ENCODE results near the gene FUBP1. TPM values are rescaled to one million over a fixed set of nuclear protein-coding genes. Genes with fewer than 3 reads are reported as not detected.
"Not testable (repeated sequence)": the region's sequence is repeated elsewhere in the genome, so short reads cannot be mapped to it uniquely, and the experiment has no call there.

FUBP1 gene
- total and polyA plus RNA-seq, 2 donors (not counting 1 experiment from before 2014, with no cell fraction given), result 95.8 to 249 TPM

DNA sequence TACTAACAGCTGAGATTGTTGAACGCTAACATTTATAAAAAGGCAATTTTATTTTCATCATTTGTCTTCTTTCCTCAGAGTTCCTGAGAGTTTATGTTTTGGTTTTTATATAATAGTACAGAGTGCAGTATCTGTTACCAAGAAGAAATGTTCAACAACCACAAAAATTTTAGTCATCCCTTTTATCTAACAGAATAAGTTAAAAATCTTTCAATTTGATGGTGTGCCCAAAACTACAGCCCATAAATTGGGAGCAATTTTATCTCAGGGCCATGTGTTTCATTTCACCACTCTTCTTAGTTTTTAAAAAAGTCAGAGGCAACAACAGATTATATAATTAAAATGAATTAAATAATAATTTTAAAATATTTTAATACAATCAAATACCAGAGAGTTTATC is 53.4 kb downstream of the FUBP1 start:
- no peak overlapping the region for H3K9ac ChIP-seq (ENCODE audit: low read length)
- Mint-ChIP-seq H3K27ac (no peak overlapping the region), H3K4me3 (no peak overlapping the region), H3K9me3 (ENCODE audit: insufficient read depth) (no peaks in the 10 kb centered on the region), H3K4me1 (peaks cover 14% of the 10 kb centered on the region), H3K27me3 (no peaks in the 10 kb centered on the region)
- peaks cover 0 to 3% of the 10 kb centered on the region in 2 donors for H3K4me1 ChIP-seq (ENCODE audit: control insufficient read depth in 2 of 2, insufficient read depth in 2 of 2, low read length in 2 of 2)
- TF ChIP-seq EZH2 (IDR thresholded peaks at IDR 0.05; ENCODE audit: borderline replicate concordance, insufficient read depth, low read depth, low read length, poor library complexity, severe bottlenecking) (no peak), CTCF (IDR thresholded peaks at IDR 0.05) (no peak)
- ATAC-seq (ENCODE audit: low read depth) (no peak), DNase-seq (no peak)
- H2AFZ ChIP-seq (ENCODE audit: insufficient read depth, low read depth, low read length, poor library complexity, severe bottlenecking), result no peak overlapping the region
- no peaks in the 10 kb centered on the region for H3K36me3 ChIP-seq (replicated peaks in 1 of 2; ENCODE audit: control extremely low read depth in 1 of 2, control insufficient read depth in 1 of 2, extremely low read depth in 1 of 2, insufficient read depth in 2 of 2, low read length in 1 of 2)
- CTCF ChIA-PET, result no interaction called here
- no peaks in the 10 kb centered on the region for H3K79me2 ChIP-seq (ENCODE audit: control insufficient read depth, insufficient read depth, low read length)
- H4K20me1 ChIP-seq (ENCODE audit: control insufficient read depth, insufficient read depth, low read length, poor library complexity, severe bottlenecking), result no peaks in the 10 kb centered on the region
- intact Hi-C loops (cut with micrococcal nuclease), result no loop called here
- no peaks in the 10 kb centered on the region for H3K9me3 ChIP-seq (ENCODE audit: control extremely low read depth in 1 of 3, control insufficient read depth in 2 of 3, insufficient read depth in 1 of 3, low read length in 2 of 3)
- H3K27ac ChIP-seq (ENCODE audit: low read length in 2 of 2), result no peak overlapping the region
- H3K4me2 ChIP-seq (replicated peaks; ENCODE audit: low read depth, low read length, poor library complexity, severe bottlenecking), result no peak overlapping the region
- H3K4me3 ChIP-seq (ENCODE audit: control extremely low read depth in 1 of 5, extremely low read depth in 1 of 5, insufficient read depth in 1 of 5, low read depth in 2 of 5, low read length in 4 of 5), result no peak overlapping the region
- POLR2A ChIA-PET, result no interaction called here
- no peaks in the 10 kb centered on the region for H3K27me3 ChIP-seq (replicated peaks in 1 of 4; ENCODE audit: control extremely low read depth in 1 of 4, control insufficient read depth in 3 of 4, insufficient read depth in 4 of 4, low read length in 3 of 4)
- no CpG with 5 or more reads among the region's 1 CpG for WGBS (ENCODE audit: insufficient coverage)

DNA sequence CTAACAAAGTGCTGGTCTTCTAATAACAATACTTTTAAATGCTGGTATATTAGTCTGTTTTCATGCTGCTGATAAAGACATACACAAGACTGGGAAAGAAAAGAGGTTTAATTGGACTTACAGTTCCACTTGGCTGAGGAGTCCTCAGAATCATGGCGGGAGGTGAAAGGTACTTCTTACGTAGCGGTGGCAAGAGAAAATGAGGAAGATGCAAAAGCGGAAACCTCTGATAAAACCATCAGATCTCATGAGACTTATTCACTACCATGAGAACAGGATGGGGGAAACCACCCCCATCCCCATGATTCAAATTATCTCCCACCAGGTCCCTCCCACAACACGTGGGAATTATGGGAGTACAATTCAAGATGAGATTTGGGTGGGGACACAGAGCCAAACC is 60.0 kb downstream of the FUBP1 start:
- H2AFZ ChIP-seq (ENCODE audit: insufficient read depth, low read depth, low read length, poor library complexity, severe bottlenecking); H3K4me1 Mint-ChIP-seq; H3K79me2 ChIP-seq (ENCODE audit: control insufficient read depth, insufficient read depth, low read length); H3K4me3 ChIP-seq (ENCODE audit: control extremely low read depth in 1 of 5, extremely low read depth in 1 of 5, insufficient read depth in 1 of 5, low read depth in 2 of 5, low read length in 4 of 5); H3K36me3 ChIP-seq (replicated peaks in 1 of 2; ENCODE audit: control extremely low read depth in 1 of 2, control insufficient read depth in 1 of 2, extremely low read depth in 1 of 2, insufficient read depth in 2 of 2, low read length in 1 of 2); H3K27ac Mint-ChIP-seq; DNase-seq; H3K9me3 Mint-ChIP-seq (ENCODE audit: insufficient read depth); H3K9me3 ChIP-seq (ENCODE audit: control extremely low read depth in 1 of 3, control insufficient read depth in 2 of 3, insufficient read depth in 1 of 3, low read length in 2 of 3); intact Hi-C loops (cut with micrococcal nuclease); CTCF ChIA-PET; ATAC-seq (ENCODE audit: low read depth); H3K27ac ChIP-seq (ENCODE audit: low read length in 2 of 2); H3K27me3 Mint-ChIP-seq; H3K4me1 ChIP-seq (ENCODE audit: control insufficient read depth in 2 of 2, insufficient read depth in 2 of 2, low read length in 2 of 2); H3K4me2 ChIP-seq (replicated peaks; ENCODE audit: low read depth, low read length, poor library complexity, severe bottlenecking); H3K27me3 ChIP-seq (replicated peaks in 1 of 4; ENCODE audit: control extremely low read depth in 1 of 4, control insufficient read depth in 3 of 4, insufficient read depth in 4 of 4, low read length in 3 of 4); POLR2A ChIA-PET; H4K20me1 ChIP-seq (ENCODE audit: control insufficient read depth, insufficient read depth, low read length, poor library complexity, severe bottlenecking); H3K9ac ChIP-seq (ENCODE audit: low read length); H3K4me3 Mint-ChIP-seq: not testable (repeated sequence)
- no CpG with 5 or more reads among the region's 5 CpGs for WGBS (ENCODE audit: insufficient coverage)
